Stomach (tissue), 9 donors: ENCODE measurements around the gene STK32A. TPM values are rescaled to one million over a fixed set of nuclear protein-coding genes. Genes with fewer than 3 reads are reported as not detected.
A peak's percentile ranks its signal among the peaks of the same experiment; 100 is the strongest.

ENCODE experiments used
- DNase-seq, 2 donors: peaks; one replicate each; pipeline versions ENCODE4 v3.0.0 to v3.0.0-alpha.2; 2013 to 2019
- H3K27ac ChIP-seq, 5 donors: fragments of 200-600 bp in 4 of 5; sonication (generic) in 4 of 5; one replicate each; pipeline ENCODE4 v1.5.1; 2013 to 2019; ENCODE audit warnings: mild to moderate bottlenecking in 1 of 5, moderate library complexity in 1 of 5
- H3K27me3 ChIP-seq, 3 donors: fragments of 200-600 bp; sonication (generic); one replicate each; pipeline ENCODE4 v1.5.1; 2017 to 2019; ENCODE audit warnings: mixed run types in 1 of 3
- H3K36me3 ChIP-seq, 4 donors: fragments of 200-600 bp; sonication (generic); 1 replicate in 3 of 4; 2 replicates in 1 of 4; pipeline ENCODE4 v1.5.1; 2016 to 2019
- H3K4me1 ChIP-seq, 4 donors: fragments of 200-600 bp; sonication (generic); one replicate each; pipeline ENCODE4 v1.5.1; 2016 to 2019
- H3K4me3 ChIP-seq, 4 donors: fragments of 200-600 bp; sonication (generic) in 3 of 4; one replicate each; pipeline ENCODE4 v1.5.1; 2016 to 2019; ENCODE audit warnings: mild to moderate bottlenecking in 1 of 4
- H3K9me3 ChIP-seq, 4 donors: fragments of 200-600 bp; sonication (generic); one replicate each; pipeline ENCODE4 v1.5.1; 2016 to 2019
- CTCF ChIP-seq, 7 experiments: fragments of 450-650 bp in 4 of 7; fragments of 200-600 bp in 3 of 7; sonication (generic) in 3 of 7; IDR thresholded peaks; one replicate each; pipeline ENCODE4 v1.5.1; 2016 to 2019; ENCODE audit warnings: antibody characterized with exemption in 7 of 7, control low read depth in 2 of 7, mild to moderate bottlenecking in 1 of 7
- EP300 ChIP-seq: sonication (generic); formaldehyde crosslinking; IDR thresholded peaks from one replicate; pipeline ENCODE4 v1.6.1; 2017; ENCODE audit warnings: antibody characterized with exemption
- POLR2A ChIP-seq, 4 donors: fragments of 450-650 bp; IDR thresholded peaks; one replicate each; pipeline ENCODE4 v1.6.1; 2016; ENCODE audit warnings: antibody characterized with exemption in 4 of 4, control low read depth in 2 of 4, mild to moderate bottlenecking in 1 of 4, moderate library complexity in 1 of 4
- POLR2AphosphoS5 ChIP-seq, 3 donors: sonication (generic); formaldehyde crosslinking; IDR thresholded peaks; one replicate each; pipeline ENCODE4 v1.6.1; 2016; ENCODE audit warnings: antibody characterized with exemption in 3 of 3
- WGBS, 5 donors: extraction: QIAGEN DNeasy Blood & Tissue Kit in 3 of 5; methylation state at CpG; one replicate each; pipeline versions ENCODE4 v1.1.5 to v1.1.7; 2013 to 2018; 5-methylcytosine and 5-hydroxymethylcytosine counted together
- intact Hi-C: fragments of 100-400 bp; cut with DNase I; formaldehyde crosslinking; loops from one replicate; pipeline ENCODE4 v1.15.1; 2023; ENCODE audit warnings: low total_unique reads
- polyA plus RNA-seq, 3 donors: library from polyadenylated mRNA; stranded (reverse); fragments of 200-250 nt; gene quantifications; one replicate each; pipeline ENCODE4 v1.2.3, GENCODE V29; 2013
- total RNA-seq, 5 donors: library from RNA; depleted of rRNA; stranded (reverse); fragments of >200 nt; gene quantifications; one replicate each; pipeline versions ENCODE4 v1.1.0 to v1.2.3, GENCODE V29; 2014 to 2016
- donor health status: healthy with polysubstance abuse.
- donor health status: Bipolar disorder and iron deficiency.
- donor health status: healthy.

The STK32A gene
- total and polyA plus RNA-seq, 8 donors = 0.48 to 29.7 (median 0.62) TPM

GRCh38 chr5:147430628-147431027 lies 195.8 kb downstream of the STK32A start:
- no peaks in the 10 kb centered on the region for H3K27me3 ChIP-seq
- WGBS, 5 donors = 60 to 96% (median 90%) methylated on average over 2 of the region's 2 CpGs
- DNase-seq = no peak
- H3K9me3 ChIP-seq = no peaks in the 10 kb centered on the region
- intact Hi-C loops = no loop called here
- no peaks in the 10 kb centered on the region for H3K36me3 ChIP-seq
- no peak overlapping the region for H3K4me3 ChIP-seq
- H3K4me1 ChIP-seq = peaks cover 0 to 64% (median 32%) of the 10 kb centered on the region in 4 donors
- H3K27ac ChIP-seq = no peak overlapping the region
- TF ChIP-seq EP300 (no peak), POLR2A (IDR thresholded peaks at IDR 0.05) (no peak), CTCF (IDR thresholded peaks at IDR 0.05) (no peak), POLR2AphosphoS5 (IDR thresholded peaks at IDR 0.05) (no peak)

GRCh38 chr5:147431586-147431985 lies 196.8 kb downstream of the STK32A start:
- no peaks in the 10 kb centered on the region for H3K27me3 ChIP-seq
- H3K36me3 ChIP-seq = no peaks in the 10 kb centered on the region
- TF ChIP-seq CTCF (IDR thresholded peaks at IDR 0.05) = no peak
- no peak for TF ChIP-seq POLR2AphosphoS5 (IDR thresholded peaks at IDR 0.05)
- TF ChIP-seq POLR2A (IDR thresholded peaks at IDR 0.05) = no peak
- TF ChIP-seq EP300 = no peak
- peak overlapping the region in 1 of 5 donors; percentile 23 for H3K27ac ChIP-seq
- DNase-seq = no peak
- H3K4me1 ChIP-seq = peaks cover 0 to 62% (median 29%) of the 10 kb centered on the region in 4 donors
- WGBS, 5 donors = 56 to 84% (median 79%) methylated on average over 3 of the region's 3 CpGs
- intact Hi-C loops = no loop called here
- H3K9me3 ChIP-seq = no peaks in the 10 kb centered on the region
- H3K4me3 ChIP-seq = no peak overlapping the region

GRCh38 chr5:147432323-147432722 lies 197.5 kb downstream of the STK32A start:
- 31 to 47% (median 45%) methylated on average over 4 of the region's 4 CpGs for WGBS, 5 donors
- no peak overlapping the region for H3K4me3 ChIP-seq
- H3K9me3 ChIP-seq = no peaks in the 10 kb centered on the region
- H3K4me1 ChIP-seq = peaks cover 0 to 54% (median 26%) of the 10 kb centered on the region in 4 donors
- intact Hi-C loops = no loop called here
- no peaks in the 10 kb centered on the region for H3K36me3 ChIP-seq
- no peak for DNase-seq
- peak overlapping the region in 1 of 5 donors; percentile 23 for H3K27ac ChIP-seq
- H3K27me3 ChIP-seq = no peaks in the 10 kb centered on the region
- TF ChIP-seq EP300 (no peak), CTCF (IDR thresholded peaks at IDR 0.05) (no peak), POLR2A (IDR thresholded peaks at IDR 0.05) (no peak)

GRCh38 chr5:147434049-147434448 lies 199.2 kb downstream of the STK32A start:
- Histone ChIP-seq H3K4me1 (peaks cover 0 to 41% (median 16%) of the 10 kb centered on the region in 4 donors), H3K4me3 (no peak overlapping the region)
- no peak for DNase-seq

More at GRCh38 chr5:147434049-147434448, 199.2 kb downstream of the STK32A start:
- H3K27ac ChIP-seq = no peak overlapping the region
- intact Hi-C loops = no loop called here
- TF ChIP-seq EP300 = no peak
- TF ChIP-seq POLR2AphosphoS5 (IDR thresholded peaks at IDR 0.05) = no peak
- TF ChIP-seq POLR2A (IDR thresholded peaks at IDR 0.05) = no peak
- TF ChIP-seq CTCF (IDR thresholded peaks at IDR 0.05) = no peak
- H3K9me3 ChIP-seq = no peaks in the 10 kb centered on the region
- H3K36me3 ChIP-seq = no peaks in the 10 kb centered on the region
- no peaks in the 10 kb centered on the region for H3K27me3 ChIP-seq
- 74 to 88% (median 78%) methylated on average over 3 of the region's 3 CpGs for WGBS, 5 donors
